Loucy (cell line): Measurements from ENCODE around the gene TLCD5.

Experiments used
- H2AFZ ChIP-seq: fragments of 200-600 bp; sonication (generic); 2 replicates; pipeline ENCODE4 v1.6.0; 2016; ENCODE audit warnings: antibody characterized with exemption, mild to moderate bottlenecking, low read length, moderate library complexity
- H3F3A ChIP-seq: fragments of 200-600 bp; 2 replicates; pipeline ENCODE4 v1.6.0; 2016; ENCODE audit warnings: antibody characterized with exemption, low read depth, mild to moderate bottlenecking
- H3K27me3 ChIP-seq: fragments of 200-600 bp; sonication (generic); 2 replicates; pipeline ENCODE4 v1.6.1; 2014; ENCODE audit warnings: low read length, mild to moderate bottlenecking; ENCODE audit not compliant: insufficient read depth, poor library complexity, severe bottlenecking
- H3K36me3 ChIP-seq: fragments of 200-600 bp; sonication (generic); 2 replicates; pipeline ENCODE4 v1.6.1; 2016; ENCODE audit warnings: low read length; ENCODE audit not compliant: insufficient read depth
- H3K4me1 ChIP-seq: fragments of 200-600 bp; sonication (generic); 2 replicates; pipeline ENCODE4 v1.5.1; 2014; ENCODE audit warnings: low read length, mild to moderate bottlenecking; ENCODE audit not compliant: insufficient read depth, poor library complexity, severe bottlenecking
- H3K4me2 ChIP-seq: fragments of 200-600 bp; sonication (generic); 2 replicates; pipeline ENCODE4 v1.6.0; 2014; ENCODE audit warnings: antibody characterized with exemption, low read length, low read depth, mild to moderate bottlenecking; ENCODE audit not compliant: poor library complexity, severe bottlenecking
- H3K4me3 ChIP-seq: fragments of 200-600 bp; sonication (generic); 2 replicates; pipeline ENCODE4 v1.5.1; 2014; ENCODE audit warnings: low read length, mild to moderate bottlenecking, mixed read lengths; ENCODE audit not compliant: poor library complexity, severe bottlenecking
- H3K79me2 ChIP-seq: fragments of 200-600 bp; sonication (generic); 2 replicates; pipeline ENCODE4 v1.6.1; 2014; ENCODE audit warnings: low read length; ENCODE audit not compliant: insufficient read depth
- H3K9ac ChIP-seq: fragments of 200-600 bp; sonication (generic); 2 replicates; pipeline ENCODE4 v1.6.0; 2014; ENCODE audit warnings: mild to moderate bottlenecking, low read depth, low read length, moderate library complexity; ENCODE audit not compliant: poor library complexity, severe bottlenecking
- H3K9me2 ChIP-seq: fragments of 200-600 bp; sonication (generic); replicated peaks from 2 replicates; pipeline ENCODE4 v1.6.1; 2016; ENCODE audit warnings: low read depth, low read length, mixed read lengths
- H3K9me3 ChIP-seq: fragments of 200-600 bp; sonication (generic); 2 replicates; pipeline ENCODE4 v1.6.1; 2014; ENCODE audit warnings: mild to moderate bottlenecking, antibody characterized with exemption, low read length, low read depth; ENCODE audit not compliant: insufficient read depth
- H4K20me1 ChIP-seq: fragments of 200-600 bp; sonication (generic); 2 replicates; pipeline ENCODE4 v1.6.0; 2014; ENCODE audit warnings: antibody characterized with exemption, low read length, mild to moderate bottlenecking; ENCODE audit not compliant: insufficient read depth, poor library complexity, severe bottlenecking
- CTCF ChIP-seq: fragments of 200-600 bp; sonication (generic); conservative IDR thresholded peaks from 2 replicates; pipeline ENCODE4 v1.5.1; 2014; ENCODE audit warnings: mild to moderate bottlenecking, antibody characterized with exemption, low read length
- EZH2phosphoT487 ChIP-seq: fragments of 200-600 bp; IDR thresholded peaks from 2 replicates; pipeline ENCODE4 v1.6.1; 2018; ENCODE audit warnings: antibody characterized with exemption, mild to moderate bottlenecking, moderate library complexity, borderline replicate concordance

The TLCD5 gene

GRCh38 chr11:120339394-120339890 lies 14.3 kb downstream of the TLCD5 start:
- Histone ChIP-seq H3K36me3 (no peaks in the 10 kb centered on the region), H4K20me1 (no peaks in the 10 kb centered on the region), H3K79me2 (no peaks in the 10 kb centered on the region)

GRCh38 chr11:120340529-120340928 lies 15.4 kb downstream of the TLCD5 start:
- Histone ChIP-seq H3K27me3 (peaks cover 80% of the 10 kb centered on the region), H3K4me1 (peaks cover 8% of the 10 kb centered on the region), H3K79me2 (no peaks in the 10 kb centered on the region), H3K4me2 (no peak overlapping the region), H3K9me2 (no peaks in the 10 kb centered on the region), H3K9ac (no peak overlapping the region), H2AFZ (no peak overlapping the region), H3K4me3 (no peak overlapping the region), H4K20me1 (peaks cover 2% of the 10 kb centered on the region), H3K9me3 (no peaks in the 10 kb centered on the region), H3F3A (no peaks in the 10 kb centered on the region), H3K36me3 (no peaks in the 10 kb centered on the region)
- no peak for TF ChIP-seq CTCF
- no peak for TF ChIP-seq EZH2phosphoT487

More at GRCh38 chr11:120339394-120339890, 14.3 kb downstream of the TLCD5 start:
- peaks cover 72% of the 10 kb centered on the region for H3K27me3 ChIP-seq
- no peak for TF ChIP-seq CTCF
- no peak for TF ChIP-seq EZH2phosphoT487
- no peaks in the 10 kb centered on the region for H3K9me3 ChIP-seq
- H3K4me1 ChIP-seq = peaks cover 4% of the 10 kb centered on the region
- H3K9me2 ChIP-seq = no peaks in the 10 kb centered on the region
- no peak overlapping the region for H3K4me3 ChIP-seq
- H3K9ac ChIP-seq = no peak overlapping the region
- no peaks in the 10 kb centered on the region for H3F3A ChIP-seq
- no peak overlapping the region for H3K4me2 ChIP-seq
- H2AFZ ChIP-seq = no peak overlapping the region

- no peak overlapping the region for H2AFZ ChIP-seq
- H3K36me3 ChIP-seq = no peaks in the 10 kb centered on the region
- no peaks in the 10 kb centered on the region for H3F3A ChIP-seq
- no peaks in the 10 kb centered on the region for H3K9me2 ChIP-seq
- no peak for TF ChIP-seq EZH2phosphoT487
- TF ChIP-seq CTCF = no peak
- no peak overlapping the region for H3K4me3 ChIP-seq
- no peak overlapping the region for H3K9ac ChIP-seq
- no peaks in the 10 kb centered on the region for H3K79me2 ChIP-seq
- H3K9me3 ChIP-seq = no peaks in the 10 kb centered on the region
- H4K20me1 ChIP-seq = peaks cover 2% of the 10 kb centered on the region
- H3K4me1 ChIP-seq = peaks cover 8% of the 10 kb centered on the region
- H3K27me3 ChIP-seq = peaks cover 90% of the 10 kb centered on the region
- no peak overlapping the region for H3K4me2 ChIP-seq
Observed at GRCh38 chr11:120342226-120342625, 17.1 kb downstream of the TLCD5 start.
